HG02642 (cell line): Measurements from ENCODE around the gene CNTN4.

Source experiments
- ATAC-seq: cut with Tn5 transposase; IDR thresholded peaks from one replicate; pipeline ENCODE4 v1.9.1; 2021; ENCODE audit warnings: mild to moderate bottlenecking; ENCODE audit not compliant: unreplicated experiment, poor library complexity

Gene CNTN4

DNA sequence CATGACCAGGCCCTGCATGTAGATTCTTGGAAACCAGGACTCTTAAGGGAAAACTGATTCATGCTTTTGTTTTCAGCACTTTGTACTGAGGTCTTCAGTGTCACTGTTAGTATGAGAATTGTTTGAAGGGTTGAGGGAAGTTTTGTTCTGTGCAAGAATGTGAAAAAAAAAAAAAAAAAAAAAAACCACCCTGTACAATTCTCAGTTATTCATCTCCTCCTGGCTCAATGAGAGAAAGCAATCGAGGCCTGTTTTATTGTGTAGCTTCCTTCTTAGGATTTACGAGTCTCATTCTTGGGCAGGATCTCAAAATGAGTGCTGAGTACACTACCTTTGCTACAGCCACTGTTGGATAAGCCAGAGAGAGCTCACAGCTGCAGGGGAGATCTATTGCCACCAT lies 469.5 kb downstream of the CNTN4 start:
- ATAC-seq = no peak

GRCh38 chr3:2568929-2569328 lies 470.3 kb downstream of the CNTN4 start:
- ATAC-seq = no peak

GRCh38 chr3:2577571-2577970 lies 478.9 kb downstream of the CNTN4 start:
- no peak for ATAC-seq

DNA sequence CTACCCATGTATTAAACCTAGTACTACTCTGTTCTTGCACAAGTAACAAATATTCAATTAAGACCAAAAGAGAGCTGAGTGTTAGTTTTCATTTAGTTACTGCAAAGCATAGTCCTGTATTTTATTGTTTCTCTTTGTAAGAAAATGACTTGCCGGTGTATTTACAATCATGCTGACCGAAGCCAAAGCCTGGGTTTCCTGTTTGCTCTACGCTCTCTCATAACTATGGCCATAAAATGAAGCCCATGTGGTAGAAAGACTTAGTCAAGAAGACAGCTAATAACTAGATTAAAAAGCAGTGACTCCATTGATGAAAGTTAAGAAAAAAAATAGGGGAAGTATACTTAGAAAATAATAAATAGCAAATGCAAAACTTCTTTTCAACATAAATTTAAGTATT lies 479.9 kb downstream of the CNTN4 start:
- no peak for ATAC-seq

- no peak for ATAC-seq
Measured at GRCh38 chr3:2579206-2579605, 480.5 kb downstream of the CNTN4 start.

DNA sequence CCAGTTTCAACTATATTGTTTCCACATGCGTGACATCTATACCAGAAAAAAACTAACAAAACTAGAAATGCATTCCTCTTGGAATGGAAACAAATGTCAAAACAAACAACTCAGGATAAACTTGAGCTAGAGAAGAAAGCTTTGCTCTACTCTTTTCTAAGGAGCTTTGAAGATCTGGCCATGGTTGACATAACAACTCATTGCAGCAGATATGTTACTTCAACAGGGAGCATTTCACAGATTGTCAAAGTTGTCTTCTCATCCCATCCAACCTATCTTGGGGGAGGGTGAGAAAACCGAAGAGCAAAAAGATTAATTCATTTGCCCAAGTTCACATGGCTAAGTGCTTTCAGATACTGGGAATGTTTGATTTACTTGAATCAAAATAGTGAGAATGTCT lies 484.4 kb downstream of the CNTN4 start:
- ATAC-seq = no peak

- no peak for ATAC-seq
Measured at GRCh38 chr3:2589336-2589969, 490.8 kb downstream of the CNTN4 start.

DNA sequence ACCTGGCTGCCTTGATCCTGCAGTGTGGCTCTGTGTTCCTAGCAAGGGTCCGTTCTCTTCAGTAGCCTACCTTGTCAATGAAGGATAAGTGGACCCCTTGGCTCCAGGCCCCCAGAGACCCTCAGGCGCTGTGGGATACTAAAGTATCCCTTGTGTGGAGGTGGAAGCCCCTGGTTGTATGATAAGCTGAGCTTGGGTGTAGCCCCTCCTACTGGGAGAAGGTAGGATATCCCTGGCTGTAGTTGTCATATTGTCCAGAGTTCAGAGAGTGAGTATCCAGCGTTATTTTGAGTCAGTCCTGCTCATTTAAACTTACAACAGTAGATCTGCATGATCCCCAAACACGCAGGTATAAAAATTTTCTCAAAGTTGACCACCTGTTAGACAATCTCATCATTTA lies 496.8 kb downstream of the CNTN4 start:
- no peak for ATAC-seq

- no peak for ATAC-seq
Measured at GRCh38 chr3:2597615-2598014, 498.9 kb downstream of the CNTN4 start.

- no peak for ATAC-seq
Measured at GRCh38 chr3:2599471-2599870, 500.8 kb downstream of the CNTN4 start.

DNA sequence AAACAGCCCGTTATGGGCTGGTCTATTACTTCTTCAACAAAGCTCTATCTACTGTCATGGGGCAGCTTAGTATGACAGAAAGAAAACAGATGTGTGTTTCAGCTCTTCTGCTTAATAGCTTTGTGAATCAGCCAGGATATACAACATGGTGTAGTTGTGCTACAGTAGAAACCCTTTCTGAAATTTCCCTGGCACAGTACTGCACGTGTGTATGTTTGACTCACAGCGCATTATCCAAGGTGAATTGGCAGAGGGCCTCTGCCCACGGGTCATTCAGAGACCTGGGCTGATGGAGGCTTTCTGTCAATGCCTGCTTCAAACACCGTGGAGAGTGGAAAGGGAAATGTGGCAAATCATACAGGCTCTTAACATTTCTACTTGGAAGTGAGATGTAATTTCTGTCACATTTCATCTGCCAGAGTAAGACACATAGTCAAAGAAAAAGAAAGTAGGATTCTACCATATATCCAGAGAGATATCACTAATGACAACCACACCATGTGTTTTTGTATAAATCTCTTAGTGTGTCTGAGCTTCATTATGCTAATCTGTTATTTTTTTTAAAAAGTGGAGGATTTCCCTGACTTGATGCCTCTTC lies 505.1 kb downstream of the CNTN4 start:
- ATAC-seq = no peak

DNA sequence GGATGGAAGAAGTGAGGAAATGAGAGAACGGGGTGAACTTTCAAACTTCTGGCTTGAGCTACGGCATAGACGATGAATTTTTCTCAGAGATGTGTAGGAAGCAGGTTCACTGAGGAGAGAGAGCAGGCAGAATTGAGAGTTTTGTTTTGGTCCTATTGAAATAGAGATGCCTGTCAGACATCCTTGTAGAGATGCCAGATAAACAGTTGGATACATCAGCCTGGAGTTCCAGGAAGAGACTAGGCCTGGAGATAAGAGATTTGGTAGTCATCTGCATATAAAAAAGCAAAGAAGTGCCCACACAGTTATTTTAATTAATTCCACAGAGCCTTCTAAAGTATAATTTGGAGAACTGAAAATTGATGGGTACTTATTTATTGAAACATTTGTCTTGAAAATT lies 515.9 kb downstream of the CNTN4 start:
- no peak for ATAC-seq

- no peak for ATAC-seq
Measured at GRCh38 chr3:2615080-2615479, 516.4 kb downstream of the CNTN4 start.

GRCh38 chr3:2623436-2623835 lies 524.8 kb downstream of the CNTN4 start:
- no peak for ATAC-seq

DNA sequence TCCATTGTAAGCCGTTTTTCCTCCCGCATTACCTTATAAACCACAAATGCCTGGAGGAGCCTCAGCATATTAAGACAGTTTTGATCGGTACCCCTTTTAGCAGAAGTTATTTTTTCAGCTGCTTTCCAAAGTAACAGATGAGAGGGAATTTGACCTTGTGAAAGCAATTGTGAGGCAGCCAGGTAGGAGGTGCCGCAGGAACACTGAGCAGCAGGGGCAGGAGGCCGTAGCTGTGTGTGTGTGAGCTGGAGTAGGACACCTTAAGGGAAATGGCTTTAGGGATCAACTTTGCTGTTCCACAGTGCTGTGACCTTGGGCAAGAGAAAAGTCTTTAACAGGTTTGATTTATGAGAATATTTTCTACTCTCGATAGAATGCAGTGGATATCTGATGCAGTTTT lies 529.5 kb downstream of the CNTN4 start:
- no peak for ATAC-seq

DNA sequence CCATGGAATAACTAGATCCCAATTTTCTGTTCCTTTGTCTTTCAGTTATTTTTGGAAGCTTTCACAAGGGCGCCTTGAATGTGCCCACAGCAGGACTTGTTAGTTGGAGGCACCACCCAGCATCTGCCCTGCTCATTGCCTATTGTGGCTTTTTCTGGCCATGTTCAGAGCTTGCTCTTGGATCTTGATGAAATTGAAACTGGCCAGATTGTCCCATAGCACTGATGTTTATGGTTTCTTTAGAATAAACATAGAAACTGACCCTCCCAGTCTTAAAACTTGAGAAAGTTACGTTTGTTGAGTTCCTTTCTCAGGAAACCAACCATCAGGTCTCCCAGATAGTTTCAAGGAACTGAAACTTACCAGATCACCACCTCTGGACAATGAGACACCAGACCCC lies 536.8 kb downstream of the CNTN4 start:
- no peak for ATAC-seq

DNA sequence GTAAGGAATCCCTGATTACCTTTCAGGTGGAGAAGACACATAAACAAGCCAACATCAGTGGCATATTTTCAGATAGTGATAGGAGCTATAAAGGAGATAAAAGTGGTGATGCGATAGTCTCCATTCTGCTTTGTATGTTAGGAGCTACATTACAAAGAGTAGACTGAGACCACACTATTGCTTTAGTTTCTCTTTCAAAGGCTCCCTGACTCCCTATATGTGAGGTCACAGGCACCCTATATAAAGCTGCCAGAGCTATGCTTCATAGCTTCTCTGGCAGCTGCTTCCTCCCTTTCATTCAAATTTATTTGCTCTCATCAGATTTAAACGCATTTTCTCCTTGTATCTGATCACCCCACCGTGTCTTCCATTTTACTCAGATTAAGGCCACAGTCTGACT lies 544.9 kb downstream of the CNTN4 start:
- no peak for ATAC-seq

DNA sequence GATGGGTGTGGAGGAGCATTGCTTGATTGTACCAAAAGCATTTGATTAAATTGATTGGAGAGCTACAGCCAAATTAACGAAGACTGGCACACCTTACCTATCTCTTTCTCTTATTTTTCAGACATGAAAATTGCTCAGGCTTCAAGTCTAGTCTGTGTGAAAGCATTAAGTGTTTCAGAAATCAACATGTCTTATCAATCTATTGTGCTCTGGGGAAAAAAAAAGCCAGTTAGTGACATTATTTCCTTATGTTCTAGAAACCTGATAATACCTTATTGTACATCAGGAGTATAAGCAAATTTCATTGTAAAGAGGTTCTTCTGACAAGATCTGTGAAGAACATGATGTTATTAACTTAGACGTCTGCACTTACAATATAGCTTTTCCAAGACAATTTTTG lies 546.3 kb downstream of the CNTN4 start:
- ATAC-seq = no peak

GRCh38 chr3:2650746-2651145 lies 552.1 kb downstream of the CNTN4 start:
- no peak for ATAC-seq

DNA sequence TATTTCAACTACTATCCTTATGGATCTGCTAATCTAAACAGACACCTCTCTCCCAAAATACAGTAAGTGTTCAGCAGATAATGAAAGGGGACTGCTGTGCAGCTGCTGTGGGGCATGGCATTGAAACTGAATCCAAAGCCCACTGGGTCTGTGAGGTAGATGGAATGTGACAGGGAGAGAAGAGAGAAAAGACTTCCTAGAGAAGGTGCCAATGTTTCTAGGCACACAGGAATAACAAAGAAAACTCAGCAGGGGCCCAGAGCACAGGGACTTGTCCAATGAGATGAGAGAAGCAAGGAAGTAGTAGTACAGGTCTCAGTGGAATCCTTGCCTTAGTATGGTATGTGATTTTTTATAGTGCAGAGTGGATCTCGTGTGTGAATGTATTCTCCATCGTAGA lies 553.7 kb downstream of the CNTN4 start:
- no peak for ATAC-seq

- ATAC-seq = no peak
Measured at GRCh38 chr3:2653706-2654105, 555.0 kb downstream of the CNTN4 start.

- no peak for ATAC-seq
Measured at GRCh38 chr3:2655229-2655701, 556.6 kb downstream of the CNTN4 start.
